HL-60 (cell line): ENCODE measurements around the gene BACH1.

ENCODE experiments used
- DNase-seq, 2 experiments: peaks; one replicate each; pipeline ENCODE4 v3.0.0-alpha.2; 2010 to 2020; ENCODE audit warnings: low read depth in 1 of 2, low spot score in 1 of 2
- H3K27ac ChIP-seq: fragments of 250-450 bp; sonication (Bioruptor Pico); replicated peaks from 2 replicates; pipeline ENCODE4 v1.5.1; 2020; ENCODE audit warnings: mild to moderate bottlenecking, moderate library complexity
- H3K27me3 ChIP-seq: fragments of 250-450 bp; sonication (Bioruptor Pico); 2 replicates; pipeline ENCODE4 v1.5.1; 2021; ENCODE audit warnings: mild to moderate bottlenecking, moderate library complexity; ENCODE audit not compliant: insufficient read depth, poor library complexity, severe bottlenecking
- H3K4me3 ChIP-seq: replicated peaks from 2 replicates; pipeline ENCODE4 v1.5.1; 2011; ENCODE audit warnings: mild to moderate bottlenecking, control low read depth, low read length; ENCODE audit not compliant: insufficient read depth
- CTCF ChIP-seq: IDR thresholded peaks from one replicate; pipeline ENCODE4 v1.5.1; 2011; ENCODE audit warnings: low read length, control low read depth, inconsistent platforms; ENCODE audit not compliant: insufficient read depth
- GABPA ChIP-seq: IDR thresholded peaks from 2 replicates; pipeline ENCODE4 v1.6.1; 2012; ENCODE audit warnings: low read depth
- POLR2AphosphoS5 ChIP-seq: IDR thresholded peaks from 2 replicates; pipeline ENCODE4 v1.6.1; 2012; ENCODE audit warnings: low read depth
- REST ChIP-seq: IDR thresholded peaks from 2 replicates; pipeline ENCODE4 v1.6.1; 2012; ENCODE audit warnings: low read depth; ENCODE audit not compliant: insufficient replicate concordance
- SPI1 ChIP-seq: IDR thresholded peaks from 2 replicates; pipeline ENCODE4 v1.6.1; 2012; ENCODE audit warnings: low read depth, mild to moderate bottlenecking, borderline replicate concordance

The BACH1 gene

DNA sequence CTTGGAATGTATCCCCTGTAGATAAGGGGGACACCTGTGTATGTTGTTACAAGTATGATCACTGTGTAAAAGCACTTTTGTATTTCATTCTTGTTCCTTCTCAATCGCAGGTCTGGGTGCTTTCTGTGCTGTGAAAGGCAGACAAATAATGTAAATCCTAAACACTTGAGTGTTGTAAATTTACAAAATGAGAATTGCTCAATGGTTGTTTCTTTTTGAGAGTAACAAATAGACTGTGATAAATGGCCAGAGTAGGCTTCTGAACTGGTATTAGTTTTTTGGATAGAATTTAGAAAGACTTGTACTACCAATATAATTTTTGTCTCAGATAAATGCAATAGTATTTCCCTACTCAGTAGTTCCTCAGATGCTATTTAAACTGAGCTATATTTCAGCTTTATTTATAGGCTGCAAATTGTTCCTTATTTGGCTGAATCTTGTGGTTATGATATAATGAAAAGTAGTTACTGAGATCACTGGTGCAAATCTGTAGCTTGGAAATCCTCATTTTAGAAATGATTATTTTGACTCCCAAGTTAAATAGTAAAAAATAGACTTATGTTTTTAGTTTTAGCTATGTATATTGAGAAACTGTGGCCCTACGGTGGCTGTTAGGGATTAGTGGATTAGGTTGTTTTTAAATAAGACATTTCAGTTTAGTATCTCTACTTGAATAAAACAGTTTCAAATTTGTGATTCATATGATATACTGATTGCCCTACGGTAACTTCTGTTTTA is 9.2 kb downstream of the BACH1 start:
- Histone ChIP-seq H3K27me3 (no peaks in the 10 kb centered on the region), H3K4me3 (no peak overlapping the region), H3K27ac (no peak overlapping the region; the same call in 1 of the 2 replicates)
- DNase-seq = no peak
- TF ChIP-seq GABPA (no peak), SPI1 (no peak)

GRCh38 chr21:29308456-29308783 is 9.7 kb downstream of the BACH1 start:
- Histone ChIP-seq H3K27ac (no peak overlapping the region; the same call in 1 of the 2 replicates), H3K27me3 (no peaks in the 10 kb centered on the region), H3K4me3 (no peak overlapping the region)
- DNase-seq = no peak
- no peak for TF ChIP-seq SPI1
- TF ChIP-seq CTCF = no peak
- no peak for TF ChIP-seq POLR2AphosphoS5
- TF ChIP-seq GABPA = no peak
- no peak for TF ChIP-seq REST

DNA sequence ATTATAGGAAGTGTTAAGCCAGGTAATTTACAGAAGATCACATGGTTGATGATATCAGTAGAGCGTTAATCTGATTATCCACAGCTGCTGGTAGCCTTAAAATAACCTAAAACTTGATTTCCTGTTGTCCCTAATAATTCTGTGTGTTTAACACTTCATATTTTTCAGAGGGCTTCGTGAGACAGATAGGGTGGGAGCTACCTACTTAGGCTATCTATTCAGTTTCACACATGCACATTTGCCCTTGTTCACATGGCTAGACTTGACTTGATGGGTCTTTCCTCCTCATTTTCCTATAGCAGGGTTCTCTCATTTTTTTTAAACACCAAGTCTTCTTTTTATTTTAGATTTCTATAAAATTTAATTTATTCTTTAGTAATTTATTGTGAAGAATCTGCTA is 11.0 kb downstream of the BACH1 start:
- DNase-seq = no peak
- TF ChIP-seq SPI1 = no peak
- no peak for TF ChIP-seq GABPA
- no peak for TF ChIP-seq POLR2AphosphoS5
- TF ChIP-seq REST = no peak
- TF ChIP-seq CTCF = no peak
- Histone ChIP-seq H3K27ac (no peak overlapping the region), H3K4me3 (no peak overlapping the region), H3K27me3 (no peaks in the 10 kb centered on the region)

- no peak for DNase-seq
- no peak overlapping the region for H3K27ac ChIP-seq
- H3K4me3 ChIP-seq = no peak overlapping the region
- no peaks in the 10 kb centered on the region for H3K27me3 ChIP-seq
- TF ChIP-seq POLR2AphosphoS5 (no peak), SPI1 (no peak), REST (no peak), CTCF (no peak), GABPA (no peak)
These were observed 13.1 kb downstream of the BACH1 start for GRCh38 chr21:29311802-29312201.
